ENCODE data around the gene HTRA1. TPM values are rescaled to one million over a fixed set of nuclear protein-coding genes. Genes with fewer than 3 reads are reported as not detected.

The HTRA1 gene
- polyA plus RNA-seq, 1 of the 3 experiments (the other 2 are of a cell fraction) = 291 TPM

DNA sequence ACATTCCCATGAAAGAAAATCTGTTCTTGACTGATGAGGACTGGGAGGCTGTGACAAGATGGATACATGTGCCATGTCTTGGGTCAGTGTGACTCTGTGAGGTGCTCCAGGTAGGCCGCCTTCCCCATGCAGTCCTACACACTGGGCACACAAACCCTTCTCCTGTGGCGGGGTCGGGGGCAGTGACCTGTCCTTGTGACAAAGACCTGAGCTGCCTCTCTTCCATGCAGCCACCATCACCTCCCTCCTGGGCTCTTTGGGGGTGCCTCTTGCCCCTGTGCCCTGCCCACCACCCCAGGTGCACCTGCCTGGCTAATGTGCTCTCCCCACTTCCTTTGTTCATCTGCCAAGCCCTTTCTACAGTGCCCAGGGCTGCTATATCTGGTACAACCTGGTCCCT lies 63.5 kb downstream of the HTRA1 start:
- Histone ChIP-seq H3K4me1 (ENCODE audit: control insufficient read depth in 1 of 2, insufficient read depth in 2 of 2, low read depth in 1 of 2, low read length in 1 of 2) (peaks cover 0 to 8% of the 10 kb centered on the region in 2 experiments; a peak in 1 of 4 replicates), H3K27ac (ENCODE audit: low read depth in 2 of 2, low read length in 1 of 2) (no peak overlapping the region), H3K79me2 (ENCODE audit: insufficient read depth) (no peaks in the 10 kb centered on the region), H3F3A (replicated peaks; ENCODE audit: insufficient read depth) (no peaks in the 10 kb centered on the region), H3K27me3 (ENCODE audit: insufficient read depth) (no peaks in the 10 kb centered on the region), H3K4me2 (no peak overlapping the region), H3K4me3 (ENCODE audit: low read depth in 2 of 2, low read length in 1 of 2) (no peak overlapping the region), H3K9me3 (no peaks in the 10 kb centered on the region), H3K9me2 (no peaks in the 10 kb centered on the region), H4K20me1 (ENCODE audit: insufficient read depth) (no peaks in the 10 kb centered on the region), H2AFZ (ENCODE audit: low read depth) (no peak overlapping the region), H3K9ac (no peak overlapping the region), H3K36me3 (replicated peaks in 1 of 2; ENCODE audit: control insufficient read depth in 1 of 2, insufficient read depth in 2 of 2, low read length in 1 of 2) (no peaks in the 10 kb centered on the region)
- CTCF ChIA-PET = interaction anchor here (0.9 kb wide), 1 partner anchor 10 kb away, joined by 3 read pairs; no protein-coding TSS in a partner anchor
- no peak for TF ChIP-seq TAF1 (IDR thresholded peaks at IDR 0.05; ENCODE audit: borderline replicate concordance, low read depth, low read length)
- TF ChIP-seq RFX5 (IDR thresholded peaks at IDR 0.05; ENCODE audit: low read length) = no peak
- TF ChIP-seq EP300 (IDR thresholded peaks at IDR 0.05; ENCODE audit: borderline replicate concordance in 1 of 2, low read depth in 1 of 2, low read length in 1 of 2) = no peak
- no peak for TF ChIP-seq GABPA (IDR thresholded peaks at IDR 0.05; ENCODE audit: low read depth)
- no peak for TF ChIP-seq RAD21 (IDR thresholded peaks at IDR 0.05; ENCODE audit: low read length)
- no peak for TF ChIP-seq TCF12 (IDR thresholded peaks at IDR 0.05)
- TF ChIP-seq ELF1 (IDR thresholded peaks at IDR 0.05) = no peak
- TF ChIP-seq RCOR1 (IDR thresholded peaks at IDR 0.05; ENCODE audit: low read length) = no peak
- TF ChIP-seq RXRA (IDR thresholded peaks at IDR 0.05; ENCODE audit: borderline replicate concordance, low read depth) = no peak
- no peak for TF ChIP-seq YY1 (IDR thresholded peaks at IDR 0.05; ENCODE audit: low read depth)
- TF ChIP-seq, protein P1, sequence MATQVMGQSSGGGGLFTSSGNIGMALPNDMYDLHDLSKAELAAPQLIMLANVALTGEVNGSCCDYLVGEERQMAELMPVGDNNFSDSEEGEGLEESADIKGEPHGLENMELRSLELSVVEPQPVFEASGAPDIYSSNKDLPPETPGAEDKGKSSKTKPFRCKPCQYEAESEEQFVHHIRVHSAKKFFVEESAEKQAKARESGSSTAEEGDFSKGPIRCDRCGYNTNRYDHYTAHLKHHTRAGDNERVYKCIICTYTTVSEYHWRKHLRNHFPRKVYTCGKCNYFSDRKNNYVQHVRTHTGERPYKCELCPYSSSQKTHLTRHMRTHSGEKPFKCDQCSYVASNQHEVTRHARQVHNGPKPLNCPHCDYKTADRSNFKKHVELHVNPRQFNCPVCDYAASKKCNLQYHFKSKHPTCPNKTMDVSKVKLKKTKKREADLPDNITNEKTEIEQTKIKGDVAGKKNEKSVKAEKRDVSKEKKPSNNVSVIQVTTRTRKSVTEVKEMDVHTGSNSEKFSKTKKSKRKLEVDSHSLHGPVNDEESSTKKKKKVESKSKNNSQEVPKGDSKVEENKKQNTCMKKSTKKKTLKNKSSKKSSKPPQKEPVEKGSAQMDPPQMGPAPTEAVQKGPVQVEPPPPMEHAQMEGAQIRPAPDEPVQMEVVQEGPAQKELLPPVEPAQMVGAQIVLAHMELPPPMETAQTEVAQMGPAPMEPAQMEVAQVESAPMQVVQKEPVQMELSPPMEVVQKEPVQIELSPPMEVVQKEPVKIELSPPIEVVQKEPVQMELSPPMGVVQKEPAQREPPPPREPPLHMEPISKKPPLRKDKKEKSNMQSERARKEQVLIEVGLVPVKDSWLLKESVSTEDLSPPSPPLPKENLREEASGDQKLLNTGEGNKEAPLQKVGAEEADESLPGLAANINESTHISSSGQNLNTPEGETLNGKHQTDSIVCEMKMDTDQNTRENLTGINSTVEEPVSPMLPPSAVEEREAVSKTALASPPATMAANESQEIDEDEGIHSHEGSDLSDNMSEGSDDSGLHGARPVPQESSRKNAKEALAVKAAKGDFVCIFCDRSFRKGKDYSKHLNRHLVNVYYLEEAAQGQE (IDR thresholded peaks at IDR 0.05; ENCODE audit: low read depth, low read length) = no peak
- no peak for TF ChIP-seq FOXM1 (IDR thresholded peaks at IDR 0.05; ENCODE audit: low read depth)
- TF ChIP-seq, protein P2, sequence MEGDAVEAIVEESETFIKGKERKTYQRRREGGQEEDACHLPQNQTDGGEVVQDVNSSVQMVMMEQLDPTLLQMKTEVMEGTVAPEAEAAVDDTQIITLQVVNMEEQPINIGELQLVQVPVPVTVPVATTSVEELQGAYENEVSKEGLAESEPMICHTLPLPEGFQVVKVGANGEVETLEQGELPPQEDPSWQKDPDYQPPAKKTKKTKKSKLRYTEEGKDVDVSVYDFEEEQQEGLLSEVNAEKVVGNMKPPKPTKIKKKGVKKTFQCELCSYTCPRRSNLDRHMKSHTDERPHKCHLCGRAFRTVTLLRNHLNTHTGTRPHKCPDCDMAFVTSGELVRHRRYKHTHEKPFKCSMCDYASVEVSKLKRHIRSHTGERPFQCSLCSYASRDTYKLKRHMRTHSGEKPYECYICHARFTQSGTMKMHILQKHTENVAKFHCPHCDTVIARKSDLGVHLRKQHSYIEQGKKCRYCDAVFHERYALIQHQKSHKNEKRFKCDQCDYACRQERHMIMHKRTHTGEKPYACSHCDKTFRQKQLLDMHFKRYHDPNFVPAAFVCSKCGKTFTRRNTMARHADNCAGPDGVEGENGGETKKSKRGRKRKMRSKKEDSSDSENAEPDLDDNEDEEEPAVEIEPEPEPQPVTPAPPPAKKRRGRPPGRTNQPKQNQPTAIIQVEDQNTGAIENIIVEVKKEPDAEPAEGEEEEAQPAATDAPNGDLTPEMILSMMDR (IDR thresholded peaks at IDR 0.05) = no peak
- TF ChIP-seq FOSL2 (IDR thresholded peaks at IDR 0.05; ENCODE audit: borderline replicate concordance, low read depth) = no peak
- TF ChIP-seq SIN3A (IDR thresholded peaks at IDR 0.05; ENCODE audit: borderline replicate concordance, low read depth, low read length) = no peak
- no peak for TF ChIP-seq EZH2phosphoT487 (IDR thresholded peaks at IDR 0.05; ENCODE audit: borderline replicate concordance, low read depth)
- TF ChIP-seq, protein P3, sequence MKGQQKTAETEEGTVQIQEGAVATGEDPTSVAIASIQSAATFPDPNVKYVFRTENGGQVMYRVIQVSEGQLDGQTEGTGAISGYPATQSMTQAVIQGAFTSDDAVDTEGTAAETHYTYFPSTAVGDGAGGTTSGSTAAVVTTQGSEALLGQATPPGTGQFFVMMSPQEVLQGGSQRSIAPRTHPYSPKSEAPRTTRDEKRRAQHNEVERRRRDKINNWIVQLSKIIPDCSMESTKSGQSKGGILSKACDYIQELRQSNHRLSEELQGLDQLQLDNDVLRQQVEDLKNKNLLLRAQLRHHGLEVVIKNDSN (IDR thresholded peaks at IDR 0.05; ENCODE audit: borderline replicate concordance, low read depth) = no peak
- TF ChIP-seq NFIC (IDR thresholded peaks at IDR 0.05; ENCODE audit: borderline replicate concordance) = no peak
- TF ChIP-seq, protein P4, sequence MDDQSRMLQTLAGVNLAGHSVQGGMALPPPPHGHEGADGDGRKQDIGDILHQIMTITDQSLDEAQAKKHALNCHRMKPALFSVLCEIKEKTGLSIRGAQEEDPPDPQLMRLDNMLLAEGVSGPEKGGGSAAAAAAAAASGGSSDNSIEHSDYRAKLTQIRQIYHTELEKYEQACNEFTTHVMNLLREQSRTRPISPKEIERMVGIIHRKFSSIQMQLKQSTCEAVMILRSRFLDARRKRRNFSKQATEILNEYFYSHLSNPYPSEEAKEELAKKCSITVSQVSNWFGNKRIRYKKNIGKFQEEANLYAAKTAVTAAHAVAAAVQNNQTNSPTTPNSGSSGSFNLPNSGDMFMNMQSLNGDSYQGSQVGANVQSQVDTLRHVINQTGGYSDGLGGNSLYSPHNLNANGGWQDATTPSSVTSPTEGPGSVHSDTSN (IDR thresholded peaks at IDR 0.05) = no peak
- DNase-seq = no peak
- WGBS (ENCODE audit: low lambda C conversion rate) = 100% methylated on average over 2 of the region's 3 CpGs
- POLR2A ChIA-PET = no interaction called here

All from SK-N-SH (cell line).